ENCODE data around the gene TEFM. TPM values are rescaled to one million over a fixed set of nuclear protein-coding genes. Genes with fewer than 3 reads are reported as not detected.

The TEFM gene
- total RNA-seq, 2 donors from 2014 or later, result 11.8 to 17.8 TPM

Other genes starting within 250 kb of the TEFM start
- gene CRLF3, start 81.5 kb downstream of the TEFM start, total RNA-seq, result 10 to 100 TPM; 13.5 to 15.5 TPM
- 1 to 10 TPM; 2.0 to 3.7 TPM for gene ATAD5, start 74.3 kb downstream of the TEFM start, total RNA-seq
- gene ADAP2, start 15.7 kb upstream of the TEFM start, total RNA-seq, result 10 to 100 TPM in 1 of 2 donors, 1 to 10 TPM in 1; 6.2 to 14.4 TPM
- 10 to 100 TPM; 19.2 to 27.0 TPM for gene RNF135, start 64.8 kb upstream of the TEFM start, total RNA-seq
- 10 to 100 TPM; 48.9 to 61.4 TPM for gene NF1, start 188.7 kb upstream of the TEFM start, total RNA-seq

Data from left colon (tissue), 2 donors.